Mesenchymal stem cell (in vitro differentiated cells and primary cell): ENCODE measurements around the gene FHIT.

ENCODE experiments used
- DNase-seq: peaks from one replicate; pipeline ENCODE4 v3.0.0-alpha.2; 2013
- H2AFZ ChIP-seq: one replicate; pipeline ENCODE4 v1.6.1; 2013; ENCODE audit warnings: low read depth, mild to moderate bottlenecking, control low read depth, inconsistent platforms, low read length, moderate library complexity
- H2AK5ac ChIP-seq: 2 replicates; pipeline ENCODE4 v1.6.1; 2013; ENCODE audit warnings: low read length, moderate library complexity, mild to moderate bottlenecking, inconsistent platforms; ENCODE audit not compliant: severe bottlenecking
- H2BK120ac ChIP-seq: one replicate; pipeline ENCODE4 v1.6.1; 2013; ENCODE audit warnings: low read depth, mild to moderate bottlenecking, inconsistent platforms, low read length, moderate library complexity
- H2BK12ac ChIP-seq, 2 experiments: one replicate each; pipeline ENCODE4 v1.6.1; 2013; ENCODE audit warnings: inconsistent platforms in 2 of 2, low read length in 2 of 2, mild to moderate bottlenecking in 2 of 2, moderate library complexity in 2 of 2, control low read depth in 1 of 2
- H2BK15ac ChIP-seq: one replicate; pipeline ENCODE4 v1.6.1; 2013; ENCODE audit warnings: mild to moderate bottlenecking, low read depth, inconsistent platforms; ENCODE audit not compliant: poor library complexity, severe bottlenecking
- H2BK5ac ChIP-seq: 2 replicates; pipeline ENCODE4 v1.6.1; 2013; ENCODE audit warnings: low read depth, mild to moderate bottlenecking, low read length, control low read depth, inconsistent platforms; ENCODE audit not compliant: poor library complexity, severe bottlenecking
- H3K14ac ChIP-seq, 2 experiments: one replicate each; pipeline ENCODE4 v1.6.1; 2013; ENCODE audit warnings: inconsistent platforms in 2 of 2, low read length in 2 of 2, control low read depth in 1 of 2, mild to moderate bottlenecking in 1 of 2, moderate library complexity in 1 of 2
- H3K18ac ChIP-seq, 2 experiments: one replicate each; pipeline ENCODE4 v1.6.1; 2013; ENCODE audit warnings: inconsistent platforms in 2 of 2, low read length in 2 of 2, control low read depth in 1 of 2, low read depth in 1 of 2, mild to moderate bottlenecking in 1 of 2
- H3K23ac ChIP-seq, 2 experiments: one replicate each; pipeline ENCODE4 v1.6.1; 2013; ENCODE audit warnings: inconsistent platforms in 2 of 2, low read length in 2 of 2, mild to moderate bottlenecking in 2 of 2, moderate library complexity in 2 of 2, control low read depth in 1 of 2
- H3K27ac ChIP-seq: 2 replicates; pipeline ENCODE4 v1.5.1; 2013; ENCODE audit warnings: mild to moderate bottlenecking, moderate library complexity, low read length, control low read depth, inconsistent platforms; ENCODE audit not compliant: poor library complexity, severe bottlenecking
- H3K27me3 ChIP-seq, 2 experiments: 2 replicates each; pipeline versions ENCODE4 v1.6.1 to v1.7.0; 2013; ENCODE audit warnings: low read length in 2 of 2, mild to moderate bottlenecking in 2 of 2, moderate library complexity in 2 of 2, control low read depth in 1 of 2, inconsistent platforms in 1 of 2; ENCODE audit not compliant: control insufficient read depth in 1 of 2, insufficient read depth in 1 of 2
- H3K36me3 ChIP-seq, 2 experiments: 2 replicates each; pipeline versions ENCODE4 v1.6.1 to v1.7.0; 2013; ENCODE audit warnings: low read length in 2 of 2, control low read depth in 1 of 2, inconsistent platforms in 1 of 2, low read depth in 1 of 2, mild to moderate bottlenecking in 1 of 2; ENCODE audit not compliant: insufficient read depth in 2 of 2, control insufficient read depth in 1 of 2
- H3K4ac ChIP-seq, 2 experiments: one replicate each; pipeline ENCODE4 v1.6.1; 2013; ENCODE audit warnings: inconsistent platforms in 2 of 2, low read length in 2 of 2, mild to moderate bottlenecking in 2 of 2, moderate library complexity in 2 of 2, control low read depth in 1 of 2, low read depth in 1 of 2
- H3K4me1 ChIP-seq: 2 replicates; pipeline ENCODE4 v1.6.1; 2013; ENCODE audit warnings: low read depth, low read length, control low read depth; ENCODE audit not compliant: control insufficient read depth, insufficient read depth
- H3K4me2 ChIP-seq: 2 replicates; pipeline ENCODE4 v1.6.1; 2013; ENCODE audit warnings: low read length, mild to moderate bottlenecking, inconsistent platforms; ENCODE audit not compliant: poor library complexity, severe bottlenecking
- H3K4me3 ChIP-seq, 2 experiments: 2 replicates each; pipeline versions ENCODE4 v1.5.1 to v1.7.0; 2013; ENCODE audit warnings: low read length in 2 of 2, mild to moderate bottlenecking in 2 of 2, control low read depth in 1 of 2, low read depth in 1 of 2; ENCODE audit not compliant: insufficient read depth in 1 of 2
- H3K79me1 ChIP-seq: replicated peaks from 2 replicates; pipeline ENCODE4 v1.6.1; 2013; ENCODE audit warnings: mild to moderate bottlenecking, control low read depth, low read length, inconsistent platforms; ENCODE audit not compliant: poor library complexity, severe bottlenecking
- H3K9ac ChIP-seq: 2 replicates; pipeline ENCODE4 v1.7.0; 2013; ENCODE audit warnings: mild to moderate bottlenecking, low read length, moderate library complexity
- H3K9me3 ChIP-seq: 2 replicates; pipeline ENCODE4 v1.7.0; 2013; ENCODE audit warnings: mild to moderate bottlenecking, low read length; ENCODE audit not compliant: control insufficient read depth
- H4K8ac ChIP-seq: one replicate; pipeline ENCODE4 v1.6.1; 2013; ENCODE audit warnings: inconsistent platforms, mild to moderate bottlenecking, low read length, moderate library complexity
- H4K91ac ChIP-seq: one replicate; pipeline ENCODE4 v1.6.1; 2013; ENCODE audit warnings: mild to moderate bottlenecking, low read length, inconsistent platforms
- WGBS: methylation state at CpG from one replicate; pipeline ENCODE4 v1.1.7; 2013; ENCODE audit warnings: mixed read lengths; 5-methylcytosine and 5-hydroxymethylcytosine counted together

FHIT gene

DNA sequence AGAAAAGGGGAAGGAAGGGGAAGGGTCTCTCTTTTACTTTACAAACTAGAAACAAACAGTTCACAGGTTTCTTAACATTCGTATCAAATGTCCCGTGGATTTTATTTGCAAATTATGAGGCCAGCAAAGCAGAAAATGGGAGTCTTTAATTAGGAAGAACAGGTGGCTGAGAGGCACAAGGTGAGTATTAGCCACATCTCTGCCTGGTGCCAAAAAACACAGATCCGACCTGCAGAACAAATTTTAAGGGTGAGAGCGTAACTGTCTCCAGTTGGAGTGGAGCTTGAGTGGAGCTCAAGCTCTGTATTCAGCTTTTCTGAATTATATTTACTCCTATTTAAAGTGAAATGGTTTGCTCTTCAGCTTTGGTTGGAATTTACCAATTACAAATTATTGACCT lies 1004.9 kb downstream of the FHIT start:
- H3K23ac ChIP-seq = no peak overlapping the region
- 79% methylated on average over 3 of the region's 4 CpGs for WGBS

DNA sequence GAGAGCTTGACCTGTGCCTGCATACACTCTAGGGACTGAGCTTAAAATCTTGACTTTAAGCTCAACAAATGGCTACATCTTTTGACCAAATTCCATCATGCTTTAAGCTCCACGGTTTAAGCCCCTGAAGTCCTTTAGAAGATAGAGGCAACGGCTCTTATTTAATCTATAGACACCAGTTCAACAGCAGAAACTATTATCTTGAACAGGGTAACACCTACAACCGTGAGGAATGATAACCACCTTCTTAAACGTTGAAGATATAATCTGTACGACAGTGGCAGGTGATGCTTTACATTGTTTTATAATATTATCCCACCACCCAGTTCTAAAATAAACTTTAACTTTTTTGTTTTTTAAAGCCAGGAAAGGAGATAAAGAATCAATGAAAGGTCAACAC lies 1007.8 kb downstream of the FHIT start:
- no peak overlapping the region for H4K91ac ChIP-seq
- H3K4ac ChIP-seq = no peak overlapping the region
- H3K36me3 ChIP-seq = no peaks in the 10 kb centered on the region
- H2BK5ac ChIP-seq = no peak overlapping the region
- no peak overlapping the region for H3K4me2 ChIP-seq
- 75% methylated on average over 3 of the region's 5 CpGs for WGBS
- no peak overlapping the region for H3K14ac ChIP-seq
- H3K79me1 ChIP-seq = no peaks in the 10 kb centered on the region
- no peak overlapping the region for H3K23ac ChIP-seq
- no peak overlapping the region for H4K8ac ChIP-seq
- H2BK12ac ChIP-seq = no peak overlapping the region
- no peak overlapping the region for H2BK120ac ChIP-seq
- no peak overlapping the region for H3K4me3 ChIP-seq
- no peak for DNase-seq
- no peaks in the 10 kb centered on the region for H3K27me3 ChIP-seq
- no peak overlapping the region for H3K27ac ChIP-seq
- H2BK15ac ChIP-seq = no peak overlapping the region
- H2AFZ ChIP-seq = no peak overlapping the region
- H3K9ac ChIP-seq = no peak overlapping the region
- no peak overlapping the region for H2AK5ac ChIP-seq
- H3K9me3 ChIP-seq = no peaks in the 10 kb centered on the region
- no peak overlapping the region for H3K18ac ChIP-seq
- H3K4me1 ChIP-seq = no peaks in the 10 kb centered on the region

More for the DNA sequence above, 1004.9 kb downstream of the FHIT start:
- Histone ChIP-seq H4K8ac (no peak overlapping the region), H3K9ac (no peak overlapping the region), H3K4me3 (no peak overlapping the region), H2BK5ac (no peak overlapping the region), H3K36me3 (no peaks in the 10 kb centered on the region), H3K4me2 (no peak overlapping the region), H2AFZ (no peak overlapping the region), H4K91ac (no peak overlapping the region), H2BK120ac (no peak overlapping the region), H2BK15ac (no peak overlapping the region), H3K27ac (no peak overlapping the region), H2AK5ac (no peak overlapping the region), H3K27me3 (no peaks in the 10 kb centered on the region), H3K4me1 (no peaks in the 10 kb centered on the region), H3K79me1 (no peaks in the 10 kb centered on the region), H3K18ac (no peak overlapping the region), H2BK12ac (no peak overlapping the region), H3K14ac (no peak overlapping the region), H3K4ac (no peak overlapping the region), H3K9me3 (no peaks in the 10 kb centered on the region)
- DNase-seq = no peak

DNA sequence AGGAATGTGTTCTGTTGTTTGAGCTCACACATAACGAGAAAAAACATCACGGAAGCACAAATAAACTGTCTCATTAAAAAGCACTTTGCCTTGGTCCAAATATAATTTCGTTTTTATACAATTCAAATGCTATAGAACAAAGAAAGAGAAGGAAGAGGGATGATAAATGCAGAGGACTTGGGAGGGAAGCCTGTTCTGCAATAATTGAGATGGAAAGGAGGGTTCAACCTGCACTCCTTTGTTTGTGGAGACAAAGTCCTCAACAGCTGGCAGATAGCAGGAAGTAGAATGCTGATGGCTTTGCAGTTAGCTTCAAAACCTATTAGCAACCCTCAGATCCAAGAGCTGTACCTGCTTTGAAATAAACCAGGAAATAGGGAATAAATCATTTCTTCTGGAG lies 1010.8 kb downstream of the FHIT start:
- Histone ChIP-seq H4K91ac (no peak overlapping the region), H2BK5ac (no peak overlapping the region), H3K9ac (no peak overlapping the region), H2AFZ (no peak overlapping the region), H2AK5ac (no peak overlapping the region), H3K36me3 (no peaks in the 10 kb centered on the region), H3K4me1 (no peaks in the 10 kb centered on the region), H3K27me3 (no peaks in the 10 kb centered on the region), H2BK120ac (no peak overlapping the region), H3K23ac (no peak overlapping the region), H2BK15ac (no peak overlapping the region), H2BK12ac (no peak overlapping the region), H3K4me3 (no peak overlapping the region), H3K27ac (no peak overlapping the region), H3K4me2 (no peak overlapping the region), H3K4ac (no peak overlapping the region), H3K79me1 (no peaks in the 10 kb centered on the region), H3K18ac (no peak overlapping the region), H3K14ac (no peak overlapping the region), H3K9me3 (no peaks in the 10 kb centered on the region), H4K8ac (no peak overlapping the region)
- no peak for DNase-seq
- WGBS = no CpG with 5 or more reads among the region's 3 CpGs

DNA sequence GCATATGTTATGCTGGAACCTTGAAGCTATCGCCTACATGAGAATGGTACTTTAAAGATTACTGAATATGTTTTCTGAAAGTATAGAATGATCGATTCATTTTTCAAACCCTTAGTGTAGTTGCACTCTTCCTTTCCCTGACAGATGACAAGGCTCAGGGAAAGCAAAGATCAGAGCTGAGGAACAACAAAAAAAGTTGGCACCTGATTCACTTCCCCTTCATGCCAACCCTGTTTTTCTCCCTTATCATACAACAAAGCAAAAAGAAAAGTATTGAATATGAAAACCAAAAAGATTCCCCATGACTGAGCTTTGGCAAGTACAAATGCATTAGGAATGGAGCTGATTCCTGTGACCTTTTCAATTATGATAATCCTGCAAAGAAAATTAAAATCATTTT lies 1012.7 kb downstream of the FHIT start:
- Histone ChIP-seq H2BK5ac (no peak overlapping the region), H3K4me2 (no peak overlapping the region), H2AK5ac (no peak overlapping the region), H3K18ac (no peak overlapping the region), H4K8ac (no peak overlapping the region), H2BK120ac (no peak overlapping the region), H3K27ac (no peak overlapping the region), H2BK12ac (no peak overlapping the region), H3K9ac (no peak overlapping the region), H3K9me3 (no peaks in the 10 kb centered on the region), H3K14ac (no peak overlapping the region), H3K27me3 (no peaks in the 10 kb centered on the region), H2BK15ac (no peak overlapping the region), H3K23ac (no peak overlapping the region), H4K91ac (no peak overlapping the region), H3K36me3 (no peaks in the 10 kb centered on the region), H3K4me3 (no peak overlapping the region), H3K4me1 (no peaks in the 10 kb centered on the region), H2AFZ (no peak overlapping the region), H3K4ac (no peak overlapping the region), H3K79me1 (no peaks in the 10 kb centered on the region)
- no peak for DNase-seq
- 100% methylated on average over 1 of the region's 2 CpGs for WGBS
